Osteocyte (in vitro differentiated cells): ENCODE measurements around the gene FRMD3. TPM values are rescaled to one million over a fixed set of nuclear protein-coding genes. Genes with fewer than 3 reads are reported as not detected.

ENCODE experiments used
- DNase-seq: peaks from one replicate; pipeline ENCODE4 v3.0.0; 2021; ENCODE audit warnings: mixed read lengths; ENCODE audit not compliant: unreplicated experiment; ENCODE audit errors: extremely low spot score
- H3K27ac Mint-ChIP-seq: one replicate; pipeline ENCODE4 v1.8.0; 2021; ENCODE audit warnings: mild to moderate bottlenecking, mixed read lengths; ENCODE audit not compliant: unreplicated experiment
- H3K27me3 Mint-ChIP-seq: one replicate; pipeline ENCODE4 v1.8.0; 2021; ENCODE audit warnings: mixed read lengths; ENCODE audit not compliant: unreplicated experiment
- H3K36me3 Mint-ChIP-seq: one replicate; pipeline ENCODE4 v1.8.0; 2021; ENCODE audit warnings: mixed read lengths; ENCODE audit not compliant: unreplicated experiment
- H3K4me1 Mint-ChIP-seq: one replicate; pipeline ENCODE4 v1.8.0; 2021; ENCODE audit warnings: mixed read lengths; ENCODE audit not compliant: unreplicated experiment
- H3K4me3 Mint-ChIP-seq: one replicate; pipeline ENCODE4 v1.8.0; 2021; ENCODE audit warnings: mild to moderate bottlenecking, moderate library complexity, mixed read lengths; ENCODE audit not compliant: unreplicated experiment
- H3K9me3 Mint-ChIP-seq: one replicate; pipeline ENCODE4 v1.8.0; 2021; ENCODE audit warnings: mixed read lengths; ENCODE audit not compliant: unreplicated experiment
- CTCF ChIP-seq: fragments of 200-600 bp; sonication (generic); IDR thresholded peaks from 2 replicates; pipeline ENCODE4 v1.5.0; 2021; ENCODE audit warnings: antibody characterized with exemption, mild to moderate bottlenecking, moderate library complexity
- total RNA-seq: library from RNA; stranded (reverse); gene quantifications from 2 replicates; pipeline ENCODE4 v1.2.1, GENCODE V29; 2021

Gene FRMD3
- total RNA-seq, 1 donor from 2014 or later: 0.35 TPM

- no peak for DNase-seq
- no peak overlapping the region for H3K27ac Mint-ChIP-seq
- no peak for TF ChIP-seq CTCF
- H3K27me3 Mint-ChIP-seq: peaks cover 6% of the 10 kb centered on the region
- no peaks in the 10 kb centered on the region for H3K36me3 Mint-ChIP-seq
- no peaks in the 10 kb centered on the region for H3K9me3 Mint-ChIP-seq
- no peak overlapping the region for H3K4me3 Mint-ChIP-seq
- no peaks in the 10 kb centered on the region for H3K4me1 Mint-ChIP-seq
These were observed 328.9 kb downstream of the FRMD3 start for GRCh38 chr9:83209188-83209731.

- Mint-ChIP-seq H3K27ac (no peak overlapping the region), H3K4me3 (no peak overlapping the region), H3K9me3 (no peaks in the 10 kb centered on the region), H3K4me1 (no peaks in the 10 kb centered on the region), H3K27me3 (peaks cover 6% of the 10 kb centered on the region), H3K36me3 (no peaks in the 10 kb centered on the region)
- no peak for TF ChIP-seq CTCF
- no peak for DNase-seq
These were observed 329.9 kb downstream of the FRMD3 start for GRCh38 chr9:83208065-83208850.

- no peak overlapping the region for H3K27ac Mint-ChIP-seq
- H3K4me3 Mint-ChIP-seq: no peak overlapping the region
- H3K4me1 Mint-ChIP-seq: no peaks in the 10 kb centered on the region
- H3K9me3 Mint-ChIP-seq: no peaks in the 10 kb centered on the region
- TF ChIP-seq CTCF: no peak
- peaks cover 8% of the 10 kb centered on the region for H3K27me3 Mint-ChIP-seq
- DNase-seq: no peak
- H3K36me3 Mint-ChIP-seq: no peaks in the 10 kb centered on the region
These were observed 334.2 kb downstream of the FRMD3 start for GRCh38 chr9:83204047-83204446.

- Mint-ChIP-seq H3K27ac (no peak overlapping the region), H3K4me3 (no peak overlapping the region), H3K27me3 (peaks cover 19% of the 10 kb centered on the region), H3K4me1 (no peaks in the 10 kb centered on the region), H3K9me3 (no peaks in the 10 kb centered on the region), H3K36me3 (no peaks in the 10 kb centered on the region)
- TF ChIP-seq CTCF: no peak
- no peak for DNase-seq
These were observed 337.7 kb downstream of the FRMD3 start for GRCh38 chr9:83200531-83200930.

- Mint-ChIP-seq H3K4me3 (no peak overlapping the region), H3K27ac (no peak overlapping the region), H3K9me3 (no peaks in the 10 kb centered on the region), H3K36me3 (no peaks in the 10 kb centered on the region), H3K4me1 (no peaks in the 10 kb centered on the region), H3K27me3 (peaks cover 19% of the 10 kb centered on the region)
- TF ChIP-seq CTCF: no peak
- no peak for DNase-seq
These were observed 338.4 kb downstream of the FRMD3 start for GRCh38 chr9:83199832-83200231.
